Measurements from ENCODE around the gene ARF1.

ARF1 gene

GRCh38 chr1:228036701-228037231, 45.7 kb upstream of the ARF1 start:
- Histone ChIP-seq H3K9me3 (ENCODE audit: control insufficient read depth, low read length) (no peaks in the 10 kb centered on the region), H3K36me3 (ENCODE audit: control insufficient read depth, insufficient read depth, low read length) (no peaks in the 10 kb centered on the region), H2AFZ (no peak overlapping the region), H3K4me3 (ENCODE audit: low read depth, low read length) (no peak overlapping the region), H3K4me1 (no peaks in the 10 kb centered on the region), H3K4me2 (ENCODE audit: low read length) (no peak overlapping the region), H3K27me3 (ENCODE audit: control insufficient read depth, insufficient read depth, low read length) (no peaks in the 10 kb centered on the region), H3K27ac (no peak overlapping the region), H3K9ac (no peak overlapping the region), H3K79me2 (no peaks in the 10 kb centered on the region)
- no peak for TF ChIP-seq CTCF (IDR thresholded peaks at IDR 0.05)

- H3K27me3 ChIP-seq (ENCODE audit: control insufficient read depth, insufficient read depth, low read length) = no peaks in the 10 kb centered on the region
- no peak for TF ChIP-seq CTCF (IDR thresholded peaks at IDR 0.05)
- no peak overlapping the region for H3K9ac ChIP-seq
- no peak overlapping the region for H3K4me2 ChIP-seq (ENCODE audit: low read length)
- no peaks in the 10 kb centered on the region for H3K36me3 ChIP-seq (ENCODE audit: control insufficient read depth, insufficient read depth, low read length)
- no peak overlapping the region for H3K4me3 ChIP-seq (ENCODE audit: low read depth, low read length)
- H3K9me3 ChIP-seq (ENCODE audit: control insufficient read depth, low read length) = no peaks in the 10 kb centered on the region
- no peak overlapping the region for H2AFZ ChIP-seq
- no peak overlapping the region for H3K27ac ChIP-seq
- H3K4me1 ChIP-seq = no peaks in the 10 kb centered on the region
- no peaks in the 10 kb centered on the region for H3K79me2 ChIP-seq
These were observed 44.8 kb upstream of the ARF1 start for GRCh38 chr1:228037401-228038386.

GRCh38 chr1:228038387-228039005, 44.0 kb upstream of the ARF1 start:
- Histone ChIP-seq H3K9ac (no peak overlapping the region), H3K4me1 (no peaks in the 10 kb centered on the region), H3K4me2 (ENCODE audit: low read length) (no peak overlapping the region), H3K79me2 (no peaks in the 10 kb centered on the region), H2AFZ (no peak overlapping the region), H3K27me3 (ENCODE audit: control insufficient read depth, insufficient read depth, low read length) (no peaks in the 10 kb centered on the region), H3K9me3 (ENCODE audit: control insufficient read depth, low read length) (no peaks in the 10 kb centered on the region), H3K36me3 (ENCODE audit: control insufficient read depth, insufficient read depth, low read length) (no peaks in the 10 kb centered on the region), H3K27ac (no peak overlapping the region), H3K4me3 (ENCODE audit: low read depth, low read length) (no peak overlapping the region)
- no peak for TF ChIP-seq CTCF (IDR thresholded peaks at IDR 0.05)

- Histone ChIP-seq H3K27me3 (ENCODE audit: control insufficient read depth, insufficient read depth, low read length) (no peaks in the 10 kb centered on the region), H3K27ac (no peak overlapping the region), H3K4me3 (ENCODE audit: low read depth, low read length) (no peak overlapping the region), H3K36me3 (ENCODE audit: control insufficient read depth, insufficient read depth, low read length) (no peaks in the 10 kb centered on the region), H3K9me3 (ENCODE audit: control insufficient read depth, low read length) (no peaks in the 10 kb centered on the region), H3K9ac (no peak overlapping the region), H3K4me2 (ENCODE audit: low read length) (no peak overlapping the region), H3K4me1 (no peaks in the 10 kb centered on the region), H2AFZ (no peak overlapping the region), H3K79me2 (no peaks in the 10 kb centered on the region)
- no peak for TF ChIP-seq CTCF (IDR thresholded peaks at IDR 0.05)
These were observed 43.3 kb upstream of the ARF1 start for GRCh38 chr1:228039006-228039903.

Data from parathyroid adenoma (tissue), 2 donors.